Stimulated activated CD8-positive, alpha-beta memory T cell treated with anti-CD3 and anti-CD28 coated beads, Interleukin-12 subunit alpha, Interleukin-12 subunit beta, amount 100 ng/mL, for 24 hours (primary cell): ENCODE measurements around the gene ZNF428.
"Not testable (repeated sequence)": the region's sequence is repeated elsewhere in the genome, so short reads cannot be mapped to it uniquely, and the experiment has no call there.

Experiments
- DNase-seq: peaks from one replicate; pipeline ENCODE4 v3.0.0-alpha.2; 2020; ENCODE audit errors: extremely low read depth

Gene ZNF428

GRCh38 chr19:43619262-43620060 lies at the start of gene ZNF428:
Gene ZNF428 (minus strand): TSS chr19:43619629. CDS start chr19:43614304, 5,325 bp downstream.
- peak; percentile 73 for DNase-seq

GRCh38 chr19:43668406-43669109 lies 49.1 kb upstream of the ZNF428 start:
- DNase-seq, result peak; percentile 80

GRCh38 chr19:43667876-43668405 lies 48.5 kb upstream of the ZNF428 start:
- DNase-seq, result no peak

- DNase-seq, result no peak
These were observed 47.9 kb upstream of the ZNF428 start for GRCh38 chr19:43667126-43667875.

- DNase-seq, result no peak
These were observed 44.6 kb upstream of the ZNF428 start for GRCh38 chr19:43664018-43664417.

GRCh38 chr19:43662487-43662886 lies 43.1 kb upstream of the ZNF428 start:
- no peak for DNase-seq

- no peak for DNase-seq
These were observed 41.5 kb upstream of the ZNF428 start for GRCh38 chr19:43660971-43661360.

- no peak for DNase-seq
These were observed 41.0 kb upstream of the ZNF428 start for GRCh38 chr19:43660301-43660970.

- DNase-seq, result no peak
These were observed 39.1 kb upstream of the ZNF428 start for GRCh38 chr19:43658494-43658893.

GRCh38 chr19:43658001-43658400 lies 38.6 kb upstream of the ZNF428 start:
- DNase-seq, result no peak

GRCh38 chr19:43656436-43656835 lies 37.0 kb upstream of the ZNF428 start:
- no peak for DNase-seq

- DNase-seq, result no peak
These were observed 33.1 kb upstream of the ZNF428 start for GRCh38 chr19:43652546-43652874.

GRCh38 chr19:43651758-43652545 lies 32.5 kb upstream of the ZNF428 start:
- DNase-seq, result no peak

GRCh38 chr19:43650276-43650675 lies 30.8 kb upstream of the ZNF428 start:
- DNase-seq, result not testable (repeated sequence)

- DNase-seq, result no peak
These were observed 30.1 kb upstream of the ZNF428 start for GRCh38 chr19:43649514-43649913.

GRCh38 chr19:43648633-43649032 lies 29.2 kb upstream of the ZNF428 start:
- DNase-seq, result no peak

- no peak for DNase-seq
These were observed 24.8 kb upstream of the ZNF428 start for GRCh38 chr19:43644181-43644580.

GRCh38 chr19:43643326-43643725 lies 23.9 kb upstream of the ZNF428 start:
- DNase-seq, result no peak

GRCh38 chr19:43642531-43642930 lies 23.1 kb upstream of the ZNF428 start:
- no peak for DNase-seq

- DNase-seq, result no peak
These were observed 21.9 kb upstream of the ZNF428 start for GRCh38 chr19:43641333-43641732.

- no peak for DNase-seq
These were observed 21.0 kb upstream of the ZNF428 start for GRCh38 chr19:43640424-43640757.
